MM.1S (cell line): ENCODE results near the gene PSMD11.

ENCODE experiments used
- DNase-seq: peaks from one replicate; pipeline ENCODE4 v3.0.0-alpha.2; 2015
- H2AFZ ChIP-seq: fragments of 300-600 bp; sonication (generic); 2 replicates; pipeline ENCODE4 v1.6.0; 2016; ENCODE audit warnings: antibody characterized with exemption, low read length
- H3F3A ChIP-seq: fragments of 300-600 bp; sonication (generic); 2 replicates; pipeline ENCODE4 v1.6.1; 2016; ENCODE audit warnings: mild to moderate bottlenecking, antibody characterized with exemption, low read length, moderate library complexity, mixed read lengths; ENCODE audit not compliant: insufficient read depth
- H3K27ac ChIP-seq: fragments of 300-600 bp; sonication (generic); 2 replicates; pipeline ENCODE4 v1.5.1; 2016; ENCODE audit warnings: mild to moderate bottlenecking, low read length
- H3K27me3 ChIP-seq: fragments of 300-600 bp; sonication (generic); replicated peaks from 2 replicates; pipeline ENCODE4 v1.6.0; 2016; ENCODE audit warnings: low read length; ENCODE audit not compliant: insufficient read depth
- H3K36me3 ChIP-seq: fragments of 300-600 bp; sonication (generic); replicated peaks from 2 replicates; pipeline ENCODE4 v1.6.1; 2016; ENCODE audit warnings: mild to moderate bottlenecking, low read length, mixed read lengths; ENCODE audit not compliant: insufficient read depth
- H3K4me1 ChIP-seq: fragments of 300-600 bp; sonication (generic); 2 replicates; pipeline ENCODE4 v1.6.1; 2016; ENCODE audit warnings: low read length, mixed read lengths
- H3K4me2 ChIP-seq: fragments of 300-600 bp; sonication (generic); 2 replicates; pipeline ENCODE4 v1.6.0; 2016; ENCODE audit warnings: low read depth, low read length
- H3K4me3 ChIP-seq: fragments of 300-600 bp; sonication (generic); 2 replicates; pipeline ENCODE4 v1.5.1; 2016; ENCODE audit warnings: low read length, mixed read lengths
- H3K79me2 ChIP-seq: fragments of 300-600 bp; sonication (generic); 2 replicates; pipeline ENCODE4 v1.6.1; 2016; ENCODE audit warnings: mixed run types, low read length, mixed read lengths
- H3K9ac ChIP-seq: fragments of 300-600 bp; sonication (generic); 2 replicates; pipeline ENCODE4 v1.6.1; 2016; ENCODE audit warnings: low read length, mixed read lengths
- H3K9me2 ChIP-seq: fragments of 300-600 bp; sonication (generic); replicated peaks from 2 replicates; pipeline ENCODE4 v1.6.1; 2016; ENCODE audit warnings: mild to moderate bottlenecking, low read length, mixed read lengths; ENCODE audit not compliant: insufficient read depth
- H3K9me3 ChIP-seq: fragments of 300-600 bp; sonication (generic); replicated peaks from 2 replicates; pipeline ENCODE4 v1.6.1; 2016; ENCODE audit warnings: mild to moderate bottlenecking, low read length, mixed read lengths; ENCODE audit not compliant: insufficient read depth
- H4K20me1 ChIP-seq: fragments of 300-600 bp; sonication (generic); 2 replicates; pipeline ENCODE4 v1.6.1; 2016; ENCODE audit warnings: mild to moderate bottlenecking, low read length, moderate library complexity, mixed read lengths; ENCODE audit not compliant: insufficient read depth
- CTCF ChIP-seq: fragments of 300-600 bp; sonication (generic); IDR thresholded peaks from 2 replicates; pipeline ENCODE4 v1.5.1; 2016; ENCODE audit warnings: antibody characterized with exemption, low read length, mixed read lengths
- EZH2 ChIP-seq: fragments of 300-600 bp; sonication (generic); optimal IDR thresholded peaks from 2 replicates; pipeline ENCODE3; 2017; ENCODE audit warnings: low read depth, mild to moderate bottlenecking, antibody characterized with exemption, low read length, mixed read lengths
- EZH2phosphoT487 ChIP-seq: fragments of 300-600 bp; sonication (generic); IDR thresholded peaks from 2 replicates; pipeline ENCODE4 v1.6.1; 2018; ENCODE audit warnings: antibody characterized with exemption, low read length

Gene PSMD11

GRCh38 chr17:32426894-32427293 lies 17.4 kb upstream of the PSMD11 start:
- H3K27ac ChIP-seq, result no peak overlapping the region
- TF ChIP-seq EZH2phosphoT487 (no peak), EZH2 (no peak), CTCF (no peak)
- no peak overlapping the region for H3K9ac ChIP-seq
- H3K4me3 ChIP-seq, result no peak overlapping the region
- no peaks in the 10 kb centered on the region for H3K4me1 ChIP-seq
- no peaks in the 10 kb centered on the region for H3K79me2 ChIP-seq
- no peak overlapping the region for H2AFZ ChIP-seq
- H3K9me2 ChIP-seq, result no peaks in the 10 kb centered on the region
- DNase-seq, result no peak
- no peaks in the 10 kb centered on the region for H4K20me1 ChIP-seq
- no peaks in the 10 kb centered on the region for H3F3A ChIP-seq
- H3K9me3 ChIP-seq, result no peaks in the 10 kb centered on the region
- H3K27me3 ChIP-seq, result no peaks in the 10 kb centered on the region
- H3K4me2 ChIP-seq, result no peak overlapping the region
- no peaks in the 10 kb centered on the region for H3K36me3 ChIP-seq

- Histone ChIP-seq H3K79me2 (no peaks in the 10 kb centered on the region), H3K9ac (no peak overlapping the region), H3K27ac (no peak overlapping the region), H3K36me3 (no peaks in the 10 kb centered on the region), H3K27me3 (no peaks in the 10 kb centered on the region), H3K9me2 (no peaks in the 10 kb centered on the region), H3K9me3 (no peaks in the 10 kb centered on the region), H4K20me1 (no peaks in the 10 kb centered on the region), H3K4me1 (no peaks in the 10 kb centered on the region), H2AFZ (no peak overlapping the region), H3F3A (no peaks in the 10 kb centered on the region), H3K4me3 (no peak overlapping the region), H3K4me2 (no peak overlapping the region)
- TF ChIP-seq CTCF (no peak), EZH2phosphoT487 (no peak), EZH2 (no peak)
- no peak for DNase-seq
These were observed 14.7 kb upstream of the PSMD11 start for GRCh38 chr17:32429598-32429997.

GRCh38 chr17:32440722-32441121 lies 3.6 kb upstream of the PSMD11 start:
- Histone ChIP-seq H4K20me1 (no peaks in the 10 kb centered on the region), H3K9me2 (no peaks in the 10 kb centered on the region), H3K4me1 (peaks cover 10% of the 10 kb centered on the region; the same call in 1 of the 2 replicates), H3K4me2 (peak overlapping the region; percentile 33; the same call in 1 of the 2 replicates), H3K27ac (no peak overlapping the region), H3K9ac (no peak overlapping the region), H3K79me2 (peaks cover 15% of the 10 kb centered on the region), H3K9me3 (no peaks in the 10 kb centered on the region), H2AFZ (no peak overlapping the region), H3K36me3 (no peaks in the 10 kb centered on the region), H3K27me3 (no peaks in the 10 kb centered on the region), H3F3A (peaks cover 10% of the 10 kb centered on the region), H3K4me3 (no peak overlapping the region)
- DNase-seq, result no peak
- TF ChIP-seq EZH2phosphoT487 (no peak), CTCF (no peak), EZH2 (no peak)
